HCT116 (cell line): Measurements from ENCODE around the gene ABHD12. TPM values are rescaled to one million over a fixed set of nuclear protein-coding genes. Genes with fewer than 3 reads are reported as not detected.

Experiments
- ATAC-seq: fragments of 200-7000 bp; cut with Tn5 transposase; 2 replicates; pipeline ENCODE4 v1.9.1; 2020; ENCODE audit warnings: mild to moderate bottlenecking, moderate library complexity
- BruUV-seq: library from RNA; stranded (reverse); fragments of 400-500 nt; replicated peaks from 2 replicates; lab custom pipeline; 2021; lab: Mats Ljungman, UMichigan
- CTCF ChIA-PET: fragments of 300-600 bp; sonication (Branson Sonifier 250); formaldehyde crosslinking; loops from one replicate; lab custom pipeline; 2021; ENCODE audit warnings: antibody characterized with exemption; lab: Charles Lee
- POLR2A ChIA-PET: fragments of 300-600, 350-600 bp; sonication (Branson Sonifier 250); formaldehyde crosslinking; loops from one replicate; lab custom pipeline; 2021; ENCODE audit warnings: antibody characterized with exemption; lab: Charles Lee
- RAD21 ChIA-PET, 2 experiments: fragments of 300-600 bp; sonication (Branson Sonifier 250); formaldehyde crosslinking; loops; one replicate each; lab custom pipeline; 2023; ENCODE audit warnings: low total read pairs in 2 of 2; ENCODE audit not compliant: uncharacterized antibody in 2 of 2, unreplicated experiment in 2 of 2, low non-redundant PET in 1 of 2; lab: Charles Lee
- DNase-seq: peaks from one replicate; pipeline ENCODE4 v3.0.0-alpha.2; 2010; ENCODE audit warnings: low read depth, low spot score
- H2AFZ ChIP-seq: fragments of 200-600 bp; shearing (Covaris generic), sonication (generic); 2 replicates; pipeline ENCODE4 v1.6.1; 2017; ENCODE audit warnings: low read depth, mixed run types, mixed read lengths, antibody characterized with exemption, low read length; ENCODE audit not compliant: poor library complexity, severe bottlenecking
- H3K27ac ChIP-seq: 2 replicates; pipeline ENCODE4 v1.5.1; 2012; ENCODE audit warnings: low read depth, low read length
- H3K27me3 ChIP-seq: fragments of 200-600 bp; sonication (generic); 2 replicates; pipeline ENCODE4 v1.6.1; 2016; ENCODE audit warnings: mixed run types, low read length, mixed read lengths; ENCODE audit not compliant: insufficient read depth
- H3K36me3 ChIP-seq, 2 experiments: fragments of 200-500 bp in 1 of 2; fragments of 200-600 bp in 1 of 2; sonication (Bioruptor generic) in 1 of 2; sonication (generic) in 1 of 2; 2 replicates each; pipeline versions ENCODE4 v1.5.1 to v1.6.1; 2014 to 2016; ENCODE audit warnings: low read length in 2 of 2, inconsistent platforms in 1 of 2, mixed read lengths in 1 of 2, mixed run types in 1 of 2; ENCODE audit not compliant: insufficient read depth in 2 of 2, control insufficient read depth in 1 of 2
- H3K4me1 ChIP-seq, 2 experiments: fragments of 200-600 bp in 1 of 2; sonication (generic) in 1 of 2; 2 replicates each; pipeline versions ENCODE4 v1.5.1 to v1.6.1; 2012 to 2017; ENCODE audit warnings: low read length in 2 of 2, inconsistent platforms in 1 of 2, mild to moderate bottlenecking in 1 of 2, mixed read lengths in 1 of 2, mixed run types in 1 of 2, moderate library complexity in 1 of 2; ENCODE audit not compliant: insufficient read depth in 2 of 2, control insufficient read depth in 1 of 2
- H3K4me2 ChIP-seq: fragments of 200-600 bp; sonication (generic); 2 replicates; pipeline ENCODE4 v1.6.1; 2017; ENCODE audit warnings: mixed run types, low read length, mixed read lengths
- H3K4me3 ChIP-seq, 2 experiments: fragments of 200-600 bp in 1 of 2; sonication (generic) in 1 of 2; replicated peaks in 1 of 2; 2 replicates each; pipeline ENCODE4 v1.5.1; 2011 to 2016; ENCODE audit warnings: low read length in 2 of 2, control low read depth in 1 of 2, low read depth in 1 of 2, mild to moderate bottlenecking in 1 of 2, mixed read lengths in 1 of 2, mixed run types in 1 of 2
- H3K79me2 ChIP-seq: fragments of 200-600 bp; sonication (generic); 2 replicates; pipeline ENCODE4 v1.6.1; 2017; ENCODE audit warnings: mild to moderate bottlenecking, mixed run types, low read length, moderate library complexity, mixed read lengths; ENCODE audit not compliant: insufficient read depth
- H3K9ac ChIP-seq: fragments of 200-600 bp; sonication (generic); 2 replicates; pipeline ENCODE4 v1.6.1; 2016; ENCODE audit warnings: low read length, mixed read lengths
- H3K9me2 ChIP-seq: fragments of 200-600 bp; sonication (generic), shearing (Covaris generic); 2 replicates; pipeline ENCODE4 v1.6.1; 2017; ENCODE audit warnings: mixed run types, mild to moderate bottlenecking, moderate library complexity; ENCODE audit not compliant: insufficient read depth
- H3K9me3 ChIP-seq, 2 experiments: fragments of 200-500 bp in 1 of 2; fragments of 200-600 bp in 1 of 2; sonication (Bioruptor generic) in 1 of 2; sonication (generic) in 1 of 2; 2 replicates each; pipeline ENCODE4 v1.6.1; 2014 to 2017; ENCODE audit warnings: low read length in 2 of 2, mixed read lengths in 2 of 2, inconsistent platforms in 1 of 2, low read depth in 1 of 2, mild to moderate bottlenecking in 1 of 2, mixed run types in 1 of 2, moderate library complexity in 1 of 2; ENCODE audit not compliant: control insufficient read depth in 1 of 2, insufficient read depth in 1 of 2
- H4K20me1 ChIP-seq: fragments of 200-600 bp; sonication (generic), shearing (Covaris generic); 2 replicates; pipeline ENCODE4 v1.6.1; 2017; ENCODE audit warnings: mixed run types, mild to moderate bottlenecking, moderate library complexity; ENCODE audit not compliant: insufficient read depth
- ATF3 ChIP-seq: IDR thresholded peaks from 2 replicates; pipeline ENCODE4 v1.6.1; 2012
- EGR1 ChIP-seq: IDR thresholded peaks from 2 replicates; pipeline ENCODE4 v1.6.1; 2012; ENCODE audit warnings: low read depth
- JUND ChIP-seq: IDR thresholded peaks from 2 replicates; pipeline ENCODE4 v1.6.1; 2012
- MAX ChIP-seq: IDR thresholded peaks from 2 replicates; pipeline ENCODE4 v1.6.1; 2012
- POLR2AphosphoS5 ChIP-seq: IDR thresholded peaks from 2 replicates; pipeline ENCODE4 v1.6.1; 2011; ENCODE audit warnings: mild to moderate bottlenecking, low read depth, low read length, moderate library complexity
- SP1 ChIP-seq: IDR thresholded peaks from 2 replicates; pipeline ENCODE4 v1.6.1; 2012; ENCODE audit warnings: low read depth
- TCF7L2 ChIP-seq: IDR thresholded peaks from 2 replicates; pipeline ENCODE4 v1.7.0; 2011; ENCODE audit warnings: borderline replicate concordance, inconsistent platforms; ENCODE audit not compliant: insufficient read depth, insufficient read length; ENCODE audit errors: extremely low read depth
- YY1 ChIP-seq: IDR thresholded peaks from 2 replicates; pipeline ENCODE4 v1.6.1; 2011; ENCODE audit warnings: low read length, low read depth, moderate library complexity, mild to moderate bottlenecking; ENCODE audit not compliant: insufficient replicate concordance; ENCODE audit errors: extremely low read depth
- ZBTB33 ChIP-seq: IDR thresholded peaks from 2 replicates; pipeline ENCODE4 v1.6.1; 2011; ENCODE audit warnings: mild to moderate bottlenecking, low read length, moderate library complexity; ENCODE audit not compliant: insufficient replicate concordance; ENCODE audit errors: extremely low read depth
- intact Hi-C: fragments of 100-400 bp; cut with micrococcal nuclease; formaldehyde crosslinking; loops from 2 replicates; pipeline ENCODE4 v1.10.0; 2022
- total RNA-seq: library from RNA; stranded (reverse); gene quantifications from one replicate; pipeline ENCODE4 v1.2.1, GENCODE V29; 2021; ENCODE audit not compliant: unreplicated experiment

The ABHD12 gene
- total RNA-seq, 1 experiment from 2014 or later = 31.7 TPM

GRCh38 chr20:25389401-25389857 lies 1.2 kb downstream of the ABHD12 start:
- no peaks in the 10 kb centered on the region for H4K20me1 ChIP-seq
- no peaks in the 10 kb centered on the region for H3K9me2 ChIP-seq
- TSS peak; percentile 69 for BruUV-seq
- H3K36me3 ChIP-seq = no peaks in the 10 kb centered on the region
- ChIA-PET RAD21 (no interaction called here), CTCF (no interaction called here), POLR2A (no interaction called here)
- DNase-seq = no peak
- intact Hi-C loops = no loop called here
- TF ChIP-seq TCF7L2 (no peak), MAX (no peak)
- peaks cover 45% of the 10 kb centered on the region for H3K79me2 ChIP-seq
- H3K27me3 ChIP-seq = no peaks in the 10 kb centered on the region
- H3K9me3 ChIP-seq = no peaks in the 10 kb centered on the region
- peaks cover 13% of the 10 kb centered on the region in 2 experiments; a peak in 3 of 4 replicates for H3K4me1 ChIP-seq
- H3K4me2 ChIP-seq = peak overlapping the region; percentile 83
- peak overlapping the region; percentile 96 for H3K27ac ChIP-seq
- H2AFZ ChIP-seq = no peak overlapping the region
- H3K9ac ChIP-seq = peak overlapping the region; percentile 92
- ATAC-seq = no peak
- peak overlapping the region; percentile 81 to 96 for H3K4me3 ChIP-seq

GRCh38 chr20:25382704-25383370 lies 7.8 kb downstream of the ABHD12 start:
- no peaks in the 10 kb centered on the region for H3K9me2 ChIP-seq
- no peak overlapping the region for H3K4me2 ChIP-seq
- no peaks in the 10 kb centered on the region for H3K27me3 ChIP-seq
- no peak overlapping the region for H3K4me3 ChIP-seq
- no peaks in the 10 kb centered on the region for H3K9me3 ChIP-seq
- no peak overlapping the region for H3K9ac ChIP-seq
- no peak overlapping the region for H3K27ac ChIP-seq
- TF ChIP-seq ATF3 = no peak
- no peak for TF ChIP-seq JUND
- TF ChIP-seq SP1 = no peak
- TF ChIP-seq TCF7L2 = no peak
- TF ChIP-seq POLR2AphosphoS5 = no peak
- no peak for TF ChIP-seq EGR1
- no peak for TF ChIP-seq ZBTB33
- TF ChIP-seq YY1 = no peak
- ChIA-PET RAD21 (no interaction called here), CTCF (no interaction called here), POLR2A (no interaction called here)
- no peak overlapping the region for H2AFZ ChIP-seq
- no peak for DNase-seq
- intact Hi-C loops = no loop called here
- peaks cover 0 to 2% of the 10 kb centered on the region in 2 experiments; a peak in 1 of 4 replicates for H3K36me3 ChIP-seq
- H4K20me1 ChIP-seq = no peaks in the 10 kb centered on the region
- peaks cover 76% of the 10 kb centered on the region for H3K79me2 ChIP-seq
- H3K4me1 ChIP-seq = peaks cover 4% of the 10 kb centered on the region in 2 experiments; a peak in 2 of 4 replicates
- no peak for ATAC-seq
- no TSS peak for BruUV-seq
